PFSK-1 (cell line): ENCODE results near the gene SH2D5.

Experiments
- FOXP2 ChIP-seq: optimal IDR thresholded peaks from 2 replicates; pipeline ENCODE3; 2011; ENCODE audit warnings: borderline replicate concordance, control low read depth, inconsistent platforms; ENCODE audit not compliant: insufficient read depth; ENCODE audit errors: extremely low read length, extremely low read depth
- POLR2AphosphoS5 ChIP-seq: IDR thresholded peaks from 2 replicates; pipeline ENCODE4 v1.6.1; 2012; ENCODE audit warnings: low read depth, mild to moderate bottlenecking, control low read depth, low read length, moderate library complexity
- REST ChIP-seq, 2 experiments: IDR thresholded peaks; 2 replicates each; pipeline versions ENCODE4 v1.6.1 to v1.8.0; 2011 to 2012; ENCODE audit warnings: low read depth in 2 of 2, low read length in 2 of 2, control low read depth in 1 of 2, inconsistent platforms in 1 of 2, mild to moderate bottlenecking in 1 of 2, moderate library complexity in 1 of 2; ENCODE audit not compliant: insufficient read depth in 1 of 2
- SIN3A ChIP-seq: IDR thresholded peaks from 2 replicates; pipeline ENCODE4 v1.6.1; 2012; ENCODE audit warnings: mild to moderate bottlenecking, low read length, moderate library complexity, borderline replicate concordance; ENCODE audit not compliant: insufficient read depth
- TAF1 ChIP-seq: IDR thresholded peaks from 2 replicates; pipeline ENCODE4 v1.6.1; 2012; ENCODE audit warnings: low read length, control low read depth, borderline replicate concordance; ENCODE audit not compliant: insufficient read depth

The SH2D5 gene

GRCh38 chr1:20704390-20705202, 27.9 kb downstream of the SH2D5 start:
- no peak for TF ChIP-seq FOXP2
- no peak for TF ChIP-seq SIN3A
- no peak for TF ChIP-seq TAF1
- TF ChIP-seq REST (IDR thresholded peaks at IDR 0.05; ENCODE audit: insufficient read depth in 1 of 2, low read depth in 2 of 2, low read length in 2 of 2) = no peak
- TF ChIP-seq POLR2AphosphoS5 = no peak

DNA sequence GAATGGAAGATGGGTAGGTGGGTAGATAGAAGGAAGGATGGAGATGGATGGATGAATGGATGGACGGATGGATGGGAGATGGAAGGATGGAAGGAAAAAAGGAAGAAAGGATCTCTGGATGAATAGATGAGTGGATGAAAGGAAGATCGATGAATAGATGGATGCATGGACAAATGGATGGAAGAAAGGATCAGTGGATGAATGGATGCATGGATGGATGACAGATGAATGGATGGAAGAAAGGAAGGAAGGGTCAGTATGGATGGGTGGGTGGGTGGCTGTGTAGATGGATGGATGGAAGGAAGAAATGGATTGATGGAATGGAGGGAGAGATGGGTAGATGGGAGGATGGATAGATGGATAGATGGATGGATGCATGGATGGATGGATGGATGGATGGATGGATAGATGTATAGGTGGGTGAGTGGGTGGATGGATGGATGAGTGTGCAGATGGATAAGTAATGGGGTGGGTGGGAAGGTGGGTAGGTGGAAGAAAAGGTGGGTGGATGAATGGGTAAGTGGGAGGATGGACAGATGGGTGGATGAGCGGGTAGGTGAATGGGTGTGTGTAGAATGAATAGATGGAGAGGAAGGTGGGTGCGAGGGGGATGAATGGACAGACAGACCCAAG, 29.3 kb downstream of the SH2D5 start:
- TF ChIP-seq SIN3A = no peak

DNA sequence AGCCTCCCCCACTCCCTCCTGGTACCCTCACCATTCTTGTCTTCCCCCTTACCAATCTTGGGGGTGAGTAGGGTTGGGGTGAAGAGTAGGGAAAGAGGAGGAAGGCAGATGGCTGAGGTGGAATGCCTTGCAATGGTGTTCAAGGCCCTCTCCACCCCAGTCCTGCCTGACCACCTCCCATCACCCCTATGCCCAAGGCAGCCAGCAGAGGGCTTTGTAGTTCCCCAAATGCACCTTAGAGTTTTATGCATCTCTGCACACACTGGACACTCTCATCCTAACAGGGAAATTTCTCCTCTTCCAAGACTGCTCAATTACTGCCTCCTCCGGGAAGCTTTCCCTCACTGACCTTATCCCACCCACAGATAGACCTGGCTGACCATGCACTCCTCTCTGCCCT, 30.1 kb downstream of the SH2D5 start:
- TF ChIP-seq POLR2AphosphoS5 (no peak), SIN3A (no peak), REST (IDR thresholded peaks at IDR 0.05; ENCODE audit: insufficient read depth in 1 of 2, low read depth in 2 of 2, low read length in 2 of 2) (no peak), FOXP2 (no peak), TAF1 (no peak)

- TF ChIP-seq TAF1 (no peak), POLR2AphosphoS5 (no peak), FOXP2 (no peak), REST (IDR thresholded peaks at IDR 0.05; ENCODE audit: insufficient read depth in 1 of 2, low read depth in 2 of 2, low read length in 2 of 2) (no peak), SIN3A (no peak)
Observed at GRCh38 chr1:20701847-20702246, 30.7 kb downstream of the SH2D5 start.

- TF ChIP-seq SIN3A (no peak), FOXP2 (no peak), REST (IDR thresholded peaks at IDR 0.05; ENCODE audit: insufficient read depth in 1 of 2, low read depth in 2 of 2, low read length in 2 of 2) (no peak), POLR2AphosphoS5 (no peak)
Observed at GRCh38 chr1:20701446-20701845, 31.1 kb downstream of the SH2D5 start.
